HEK293 (cell line): ENCODE results near the gene ADAM19.

ENCODE experiments used
- CTCF ChIA-PET: fragments of 350-600 bp; formaldehyde crosslinking; extraction: SDS; loops from one replicate; lab custom pipeline; 2021; ENCODE audit warnings: antibody characterized with exemption; lab: Yijun Ruan, JAX
- POLR2A ChIA-PET: fragments of 300-600 bp; formaldehyde crosslinking; extraction: SDS; loops from one replicate; lab custom pipeline; 2020; ENCODE audit warnings: antibody characterized with exemption, inconsistent platforms; lab: Yijun Ruan, JAX
- H3K27ac ChIP-seq: fragments of 200-500 bp; sonication (Bioruptor generic); 2 replicates; pipeline ENCODE4 v1.5.1; 2014; ENCODE audit warnings: low read depth, low read length, control low read depth, inconsistent platforms; ENCODE audit errors: extremely low read depth
- H3K36me3 ChIP-seq, 2 experiments: fragments of 200-500 bp in 1 of 2; sonication (Bioruptor generic) in 1 of 2; 1 replicate in 1 of 2; 2 replicates in 1 of 2; pipeline ENCODE4 v1.5.1; 2014 to 2017; ENCODE audit warnings: inconsistent platforms in 2 of 2, low read length in 2 of 2; ENCODE audit not compliant: control insufficient read depth in 2 of 2, insufficient read depth in 1 of 2
- H3K4me1 ChIP-seq: fragments of 200-500 bp; sonication (Bioruptor generic); 2 replicates; pipeline ENCODE4 v1.5.1; 2014; ENCODE audit warnings: mild to moderate bottlenecking, low read length, inconsistent platforms; ENCODE audit not compliant: control insufficient read depth, insufficient read depth
- H3K4me3 ChIP-seq: 2 replicates; pipeline ENCODE4 v1.5.1; 2011; ENCODE audit warnings: low read depth, mild to moderate bottlenecking, control low read depth, low read length, moderate library complexity
- H3K9me3 ChIP-seq: fragments of 200-500 bp; sonication (Bioruptor generic); 2 replicates; pipeline ENCODE4 v1.5.1; 2014; ENCODE audit warnings: low read depth, low read length, inconsistent platforms; ENCODE audit not compliant: control insufficient read depth, insufficient read depth
- HOXD13 ChIP-seq: sonication (generic); formaldehyde crosslinking; IDR thresholded peaks from 2 replicates; pipeline ENCODE4 v1.8.0; 2022; ENCODE audit warnings: missing genetic modification reagents, borderline replicate concordance
- MYNN ChIP-seq: fragments of 450-650 bp; formaldehyde crosslinking; IDR thresholded peaks from 2 replicates; pipeline ENCODE4 v1.5.1; 2016; ENCODE audit warnings: missing biosample characterization, missing genetic modification characterization, borderline replicate concordance
- PRDM6 ChIP-seq: fragments of 450-650 bp; formaldehyde crosslinking; IDR thresholded peaks from 2 replicates; pipeline ENCODE4 v1.5.1; 2017; ENCODE audit warnings: missing biosample characterization, missing genetic modification characterization
- WT1 ChIP-seq: fragments of 450-650 bp; formaldehyde crosslinking; IDR thresholded peaks from 2 replicates; pipeline ENCODE4 v1.5.1; 2016; ENCODE audit warnings: missing biosample characterization, missing genetic modification characterization
- ZBTB11 ChIP-seq: fragments of 450-650 bp; formaldehyde crosslinking; conservative IDR thresholded peaks from 2 replicates; pipeline ENCODE4 v1.5.1; 2016; ENCODE audit warnings: low read depth, missing biosample characterization, missing genetic modification characterization
- ZBTB20 ChIP-seq: fragments of 450-650 bp; formaldehyde crosslinking; IDR thresholded peaks from 2 replicates; pipeline ENCODE4 v1.5.1; 2016; ENCODE audit warnings: missing biosample characterization, missing genetic modification characterization
- ZFP37 ChIP-seq: fragments of 450-650 bp; formaldehyde crosslinking; IDR thresholded peaks from 2 replicates; pipeline ENCODE4 v1.5.1; 2016; ENCODE audit warnings: missing biosample characterization, missing genetic modification characterization
- ZNF133 ChIP-seq: fragments of 450-650 bp; formaldehyde crosslinking; IDR thresholded peaks from 2 replicates; pipeline ENCODE4 v1.5.1; 2016; ENCODE audit warnings: missing biosample characterization, missing genetic modification characterization
- ZNF16 ChIP-seq: fragments of 450-650 bp; formaldehyde crosslinking; IDR thresholded peaks from 2 replicates; pipeline ENCODE4 v1.5.1; 2016; ENCODE audit warnings: low read depth, missing biosample characterization, missing genetic modification characterization
- ZNF211 ChIP-seq: fragments of 450-650 bp; formaldehyde crosslinking; IDR thresholded peaks from 2 replicates; pipeline ENCODE4 v1.5.1; 2016; ENCODE audit warnings: low read depth, missing biosample characterization, missing genetic modification characterization
- ZNF423 ChIP-seq: fragments of 450-650 bp; formaldehyde crosslinking; IDR thresholded peaks from 2 replicates; pipeline ENCODE4 v1.5.1; 2016; ENCODE audit warnings: missing biosample characterization, missing genetic modification characterization
- ZNF501 ChIP-seq: fragments of 450-650 bp; formaldehyde crosslinking; IDR thresholded peaks from 2 replicates; pipeline ENCODE4 v1.5.1; 2016; ENCODE audit warnings: missing biosample characterization, missing genetic modification characterization
- ZNF610 ChIP-seq: fragments of 450-650 bp; formaldehyde crosslinking; IDR thresholded peaks from 2 replicates; pipeline ENCODE4 v1.5.1; 2016; ENCODE audit warnings: missing biosample characterization, missing genetic modification characterization, borderline replicate concordance
- ZNF664 ChIP-seq: fragments of 450-650 bp; formaldehyde crosslinking; IDR thresholded peaks from 2 replicates; pipeline ENCODE4 v1.5.1; 2016; ENCODE audit warnings: missing biosample characterization, missing genetic modification characterization
- ZNF768 ChIP-seq: fragments of 450-650 bp; formaldehyde crosslinking; IDR thresholded peaks from 2 replicates; pipeline ENCODE4 v1.5.1; 2018; ENCODE audit warnings: missing biosample characterization, mild to moderate bottlenecking, missing genetic modification characterization
- ZNF791 ChIP-seq: fragments of 450-650 bp; formaldehyde crosslinking; IDR thresholded peaks from 2 replicates; pipeline ENCODE4 v1.5.1; 2016; ENCODE audit warnings: missing biosample characterization, missing genetic modification characterization
- TF ChIP-seq, protein P1 (sequence below): fragments of 450-650 bp; formaldehyde crosslinking; IDR thresholded peaks from 2 replicates; pipeline ENCODE4 v1.5.1; 2017; ENCODE audit warnings: missing biosample characterization, missing genetic modification characterization
- TF ChIP-seq, protein P2 (sequence below): IDR thresholded peaks from 2 replicates; pipeline ENCODE4 v1.6.1; 2011; ENCODE audit warnings: mild to moderate bottlenecking, low read depth, low read length, borderline replicate concordance

Gene ADAM19

DNA sequence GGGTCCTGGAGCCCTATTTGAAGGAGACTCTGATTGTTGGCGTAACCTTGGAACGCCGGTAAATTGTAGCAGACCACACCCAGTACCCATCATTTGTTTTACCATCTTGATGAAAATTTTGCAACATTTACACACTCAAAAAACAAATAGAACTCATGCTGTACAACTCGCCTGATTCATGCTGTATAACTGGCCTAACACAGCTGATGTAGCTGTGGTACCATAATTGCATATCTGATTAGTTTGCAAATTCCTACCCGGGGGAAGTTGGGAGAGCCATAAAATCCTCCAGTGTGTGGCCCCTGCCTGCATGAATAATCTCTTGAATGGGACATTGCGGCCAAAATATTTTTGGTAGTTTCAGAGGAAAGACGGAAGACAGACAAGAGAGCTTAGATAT is 105.9 kb downstream of the ADAM19 start:
- ChIA-PET CTCF (interaction anchor here (0.6 to 3.5 kb wide), 5 partner anchors 8 to 135 kb away, joined by 3 to 51 read pairs (median 7); no protein-coding TSS in a partner anchor), POLR2A (interaction anchor here (0.6 kb wide), 1 partner anchor 382 kb away, joined by 3 read pairs; no protein-coding TSS in a partner anchor)
- TF ChIP-seq ZNF610 (no peak), ZNF768 (no peak), ZNF133 (tag by site-specific recombination) (no peak)
- H3K9me3 ChIP-seq, result no peaks in the 10 kb centered on the region
- no peaks in the 10 kb centered on the region for H3K4me1 ChIP-seq
- no peak overlapping the region for H3K27ac ChIP-seq
- H3K4me3 ChIP-seq, result no peak overlapping the region
- H3K36me3 ChIP-seq, result no peaks in the 10 kb centered on the region

DNA sequence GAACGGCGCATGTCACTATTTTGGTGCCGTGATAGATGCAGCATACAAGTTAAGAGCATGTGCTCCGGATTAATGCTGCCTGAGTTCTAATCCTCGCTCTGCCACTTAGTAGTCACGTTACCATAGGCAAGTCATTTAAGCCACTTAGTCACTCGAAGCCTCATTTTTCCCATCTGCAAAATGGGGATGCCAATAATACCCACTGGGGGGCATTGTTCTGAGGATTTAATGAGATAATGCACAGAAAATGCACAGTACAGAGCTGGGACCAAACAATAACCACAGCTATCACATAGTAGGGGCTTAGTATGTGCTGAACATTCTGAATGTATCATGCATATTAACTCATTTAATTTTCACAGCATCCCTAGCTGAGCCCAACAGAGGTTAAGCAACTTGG is 106.5 kb downstream of the ADAM19 start:
- ChIA-PET CTCF (interaction anchor here (0.6 to 0.7 kb wide), 3 partner anchors 49 to 112 kb away, joined by 3 read pairs; no protein-coding TSS in a partner anchor), POLR2A (no interaction called here)
- Histone ChIP-seq H3K9me3 (no peaks in the 10 kb centered on the region), H3K4me1 (no peaks in the 10 kb centered on the region), H3K27ac (no peak overlapping the region), H3K4me3 (no peak overlapping the region), H3K36me3 (no peaks in the 10 kb centered on the region)
- TF ChIP-seq, protein P1, sequence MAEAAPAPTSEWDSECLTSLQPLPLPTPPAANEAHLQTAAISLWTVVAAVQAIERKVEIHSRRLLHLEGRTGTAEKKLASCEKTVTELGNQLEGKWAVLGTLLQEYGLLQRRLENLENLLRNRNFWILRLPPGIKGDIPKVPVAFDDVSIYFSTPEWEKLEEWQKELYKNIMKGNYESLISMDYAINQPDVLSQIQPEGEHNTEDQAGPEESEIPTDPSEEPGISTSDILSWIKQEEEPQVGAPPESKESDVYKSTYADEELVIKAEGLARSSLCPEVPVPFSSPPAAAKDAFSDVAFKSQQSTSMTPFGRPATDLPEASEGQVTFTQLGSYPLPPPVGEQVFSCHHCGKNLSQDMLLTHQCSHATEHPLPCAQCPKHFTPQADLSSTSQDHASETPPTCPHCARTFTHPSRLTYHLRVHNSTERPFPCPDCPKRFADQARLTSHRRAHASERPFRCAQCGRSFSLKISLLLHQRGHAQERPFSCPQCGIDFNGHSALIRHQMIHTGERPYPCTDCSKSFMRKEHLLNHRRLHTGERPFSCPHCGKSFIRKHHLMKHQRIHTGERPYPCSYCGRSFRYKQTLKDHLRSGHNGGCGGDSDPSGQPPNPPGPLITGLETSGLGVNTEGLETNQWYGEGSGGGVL, result no peak
- no peak for TF ChIP-seq ZNF423
- no peak for TF ChIP-seq WT1
- 0 out of 2 replicates have a peak, but pooled peaks have one; percentile 24 for TF ChIP-seq ZNF664

DNA sequence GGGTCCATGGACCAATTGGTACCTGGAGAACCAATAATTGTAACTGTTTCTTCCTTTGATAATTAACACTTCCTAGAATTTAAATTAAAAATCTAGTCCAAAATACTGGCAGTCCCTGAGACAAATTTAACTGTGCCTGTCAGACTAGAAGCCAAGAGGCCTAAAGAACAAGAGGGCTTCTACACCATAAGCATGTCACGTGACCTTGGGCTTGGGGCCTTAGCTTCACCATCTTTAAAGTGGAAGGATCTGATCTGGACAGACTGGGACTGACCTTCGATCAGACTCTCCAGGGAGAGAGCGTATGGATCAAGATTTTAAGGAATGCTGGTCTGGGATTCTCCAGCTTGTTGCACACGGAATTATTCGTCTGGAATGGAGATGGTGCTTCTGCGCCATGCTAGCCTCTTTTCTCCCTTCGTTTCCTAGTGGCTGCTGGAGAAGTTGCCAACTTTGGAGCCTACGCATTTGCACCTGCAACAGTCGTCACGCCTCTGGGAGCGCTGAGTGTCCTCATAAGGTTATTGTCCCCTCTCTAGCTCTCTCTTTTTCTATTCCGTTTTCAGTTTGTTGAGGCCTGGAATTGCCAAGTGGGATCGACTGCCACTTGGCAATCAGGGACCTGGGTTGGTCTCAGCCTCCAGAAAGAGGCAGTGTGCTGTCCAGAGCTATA is 107.1 kb downstream of the ADAM19 start:
- Histone ChIP-seq H3K4me1 (no peaks in the 10 kb centered on the region), H3K9me3 (no peaks in the 10 kb centered on the region), H3K4me3 (no peak overlapping the region), H3K27ac (no peak overlapping the region), H3K36me3 (no peaks in the 10 kb centered on the region)
- ChIA-PET CTCF (interaction anchor here (0.6 to 1.5 kb wide), 4 partner anchors 36 to 319 kb away, joined by 3 to 11 read pairs (median 5); no protein-coding TSS in a partner anchor), POLR2A (interaction anchor here (0.6 kb wide), 1 partner anchor 21 kb away, joined by 3 read pairs; no protein-coding TSS in a partner anchor)
- TF ChIP-seq ZNF501 (tag by site-specific recombination) (no peak), ZNF16 (tag by site-specific recombination) (no peak)

DNA sequence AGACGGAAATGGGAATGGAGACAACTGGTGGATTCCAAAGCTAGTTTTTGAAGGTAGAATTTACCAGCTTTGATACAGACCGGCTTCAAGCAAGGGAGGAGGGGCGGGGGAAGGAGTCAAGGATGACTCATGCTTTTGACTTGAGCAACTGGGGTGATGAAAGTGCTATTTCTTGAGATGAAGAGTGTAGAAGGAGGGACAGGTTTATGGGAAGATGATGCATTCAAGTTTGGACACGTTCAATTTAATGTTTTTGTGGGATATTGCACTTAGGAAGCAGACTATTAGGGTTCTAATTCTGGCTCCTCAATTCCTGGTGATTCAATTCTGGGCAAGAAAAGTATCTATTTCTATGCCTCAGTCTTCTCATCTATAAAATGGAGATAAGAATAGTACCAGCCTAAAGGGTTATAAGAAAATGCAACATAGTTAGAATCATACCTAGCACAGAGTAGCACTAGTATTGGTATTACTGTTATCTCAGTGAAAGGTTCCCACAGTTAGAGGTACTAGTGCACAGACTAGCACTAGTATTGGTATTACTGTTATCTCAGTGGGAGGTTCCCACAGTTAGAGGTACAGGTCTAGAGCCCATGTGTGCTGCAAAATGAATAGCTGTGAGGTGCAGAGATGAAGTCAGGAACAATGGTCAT is 110.9 kb downstream of the ADAM19 start:
- POLR2A ChIA-PET, result no interaction called here
- no peaks in the 10 kb centered on the region for H3K36me3 ChIP-seq
- no peaks in the 10 kb centered on the region; the same call in 1 of the 2 replicates for H3K4me1 ChIP-seq
- H3K27ac ChIP-seq, result no peak overlapping the region
- H3K9me3 ChIP-seq, result no peaks in the 10 kb centered on the region
- CTCF ChIA-PET, result interaction anchor here (1.0 kb wide), 1 partner anchor 32 kb away, joined by 6 read pairs; no protein-coding TSS in a partner anchor
- H3K4me3 ChIP-seq, result no peak overlapping the region
- TF ChIP-seq ZBTB20 (tag by site-specific recombination), result peak; percentile 15; the same call in 1 of the 2 replicates
- TF ChIP-seq ZNF791 (tag by site-specific recombination), result 0 out of 2 replicates have a peak, but pooled peaks have one; percentile 54
- no peak for TF ChIP-seq ZNF211
- TF ChIP-seq ZFP37 (tag by site-specific recombination), result no peak
- TF ChIP-seq, protein P2, sequence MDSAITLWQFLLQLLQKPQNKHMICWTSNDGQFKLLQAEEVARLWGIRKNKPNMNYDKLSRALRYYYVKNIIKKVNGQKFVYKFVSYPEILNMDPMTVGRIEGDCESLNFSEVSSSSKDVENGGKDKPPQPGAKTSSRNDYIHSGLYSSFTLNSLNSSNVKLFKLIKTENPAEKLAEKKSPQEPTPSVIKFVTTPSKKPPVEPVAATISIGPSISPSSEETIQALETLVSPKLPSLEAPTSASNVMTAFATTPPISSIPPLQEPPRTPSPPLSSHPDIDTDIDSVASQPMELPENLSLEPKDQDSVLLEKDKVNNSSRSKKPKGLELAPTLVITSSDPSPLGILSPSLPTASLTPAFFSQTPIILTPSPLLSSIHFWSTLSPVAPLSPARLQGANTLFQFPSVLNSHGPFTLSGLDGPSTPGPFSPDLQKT, result no peak
- TF ChIP-seq HOXD13 (CRISPR knock-in tag), result no peak
- TF ChIP-seq MYNN, result no peak
- TF ChIP-seq ZBTB11, result no peak
- no peak for TF ChIP-seq PRDM6 (tag by site-specific recombination)
